H1 (cell line): ENCODE results near the gene LHCGR. TPM values are rescaled to one million over a fixed set of nuclear protein-coding genes. Genes with fewer than 3 reads are reported as not detected.
A peak's percentile ranks its signal among the peaks of the same experiment; 100 is the strongest.

Source experiments
- CTCF ChIA-PET: fragments of 300-600 bp; sonication (Branson Sonifier 250); formaldehyde crosslinking; loops from one replicate; lab custom pipeline; 2021; ENCODE audit not compliant: partially characterized antibody; lab: Charles Lee
- POLR2A ChIA-PET: fragments of 300-600 bp; sonication (Branson Sonifier 250); formaldehyde crosslinking; loops from one replicate; lab custom pipeline; 2021; ENCODE audit warnings: inconsistent platforms; ENCODE audit not compliant: partially characterized antibody; lab: Charles Lee
- DNase-seq, 2 experiments: peaks; one replicate each; pipeline versions ENCODE4 v3.0.0 to v3.0.0-alpha.2; 2010 to 2022; ENCODE audit warnings: low spot score in 2 of 2, low read depth in 1 of 2, mixed read lengths in 1 of 2
- FAIRE-seq: peaks from 2 replicates; lab custom pipeline; 2011; peaks lifted over from hg19 to GRCh38; lab: Jason Lieb, UNC
- H2AFZ ChIP-seq: 2 replicates; pipeline ENCODE4 v1.8.1; 2012; ENCODE audit warnings: low read length, inconsistent platforms
- H2AK5ac ChIP-seq: 2 replicates; pipeline ENCODE4 v1.6.1; 2013; ENCODE audit warnings: low read depth, low read length
- H2BK120ac ChIP-seq: replicated peaks from 2 replicates; pipeline ENCODE3; 2013; ENCODE audit warnings: low read depth, low read length, inconsistent platforms
- H2BK12ac ChIP-seq: 2 replicates; pipeline ENCODE4 v1.6.1; 2013; ENCODE audit warnings: low read depth, low read length
- H2BK15ac ChIP-seq: 2 replicates; pipeline ENCODE4 v1.6.1; 2013; ENCODE audit warnings: low read length
- H2BK20ac ChIP-seq: 2 replicates; pipeline ENCODE4 v1.6.1; 2013; ENCODE audit warnings: low read length
- H2BK5ac ChIP-seq: 2 replicates; pipeline ENCODE4 v1.6.1; 2013; ENCODE audit warnings: low read depth, low read length
- H3K14ac ChIP-seq: 2 replicates; pipeline ENCODE4 v1.6.1; 2013; ENCODE audit warnings: inconsistent platforms; ENCODE audit not compliant: insufficient read length
- H3K18ac ChIP-seq: 2 replicates; pipeline ENCODE4 v1.6.1; 2013; ENCODE audit warnings: low read length; ENCODE audit errors: extremely low read depth
- H3K23ac ChIP-seq: 2 replicates; pipeline ENCODE4 v1.6.1; 2013; ENCODE audit warnings: inconsistent platforms; ENCODE audit not compliant: insufficient read length
- H3K23me2 ChIP-seq: 2 replicates; pipeline ENCODE4 v1.6.1; 2013; ENCODE audit warnings: low read depth, low read length
- H3K27ac ChIP-seq: 2 replicates; pipeline ENCODE4 v1.6.1; 2011; ENCODE audit warnings: low read depth, low read length, inconsistent platforms
- H3K27me3 ChIP-seq, 4 experiments: replicated peaks in 1 of 4; 1 replicate in 1 of 4; 2 replicates in 3 of 4; pipeline versions ENCODE4 v1.6.1 to v1.8.1; 2011 to 2013; ENCODE audit warnings: low read length in 3 of 4, mild to moderate bottlenecking in 3 of 4, inconsistent platforms in 2 of 4, mixed read lengths in 2 of 4, moderate library complexity in 1 of 4; ENCODE audit not compliant: control insufficient read depth in 3 of 4, insufficient read depth in 3 of 4; ENCODE audit errors: extremely low read depth in 1 of 4
- H3K36me3 ChIP-seq, 4 experiments: 2 replicates each; pipeline versions ENCODE4 v1.6.1 to v1.8.1; 2011 to 2013; ENCODE audit warnings: mild to moderate bottlenecking in 4 of 4, low read length in 3 of 4, moderate library complexity in 2 of 4, control low read depth in 1 of 4, inconsistent platforms in 1 of 4; ENCODE audit not compliant: insufficient read depth in 4 of 4, control insufficient read depth in 2 of 4
- H3K4ac ChIP-seq: replicated peaks from 2 replicates; pipeline ENCODE3; 2013; ENCODE audit warnings: low read length, low read depth, mixed read lengths, inconsistent platforms; ENCODE audit not compliant: insufficient read length
- H3K4me1 ChIP-seq, 4 experiments: replicated peaks in 1 of 4; 1 replicate in 1 of 4; 2 replicates in 3 of 4; pipeline versions ENCODE4 v1.6.1 to v1.8.1; 2011 to 2013; ENCODE audit warnings: low read length in 3 of 4, inconsistent platforms in 2 of 4, mixed read lengths in 1 of 4; ENCODE audit not compliant: insufficient read depth in 4 of 4, control insufficient read depth in 3 of 4
- H3K4me2 ChIP-seq, 2 experiments: 2 replicates each; pipeline versions ENCODE4 v1.6.1 to v1.8.1; 2011 to 2013; ENCODE audit warnings: low read depth in 2 of 2, low read length in 2 of 2, control low read depth in 1 of 2, inconsistent platforms in 1 of 2, mild to moderate bottlenecking in 1 of 2; ENCODE audit not compliant: insufficient read depth in 1 of 2
- H3K4me3 ChIP-seq, 4 experiments: fragments of 200-600, 300-600 bp in 1 of 4; sonication (generic), shearing (Covaris generic), sonication (Bioruptor Twin) in 1 of 4; 2 replicates each; pipeline versions ENCODE4 v1.5.1 to v1.8.1; 2011 to 2016; ENCODE audit warnings: low read length in 4 of 4, low read depth in 3 of 4, control low read depth in 2 of 4, inconsistent platforms in 2 of 4, mild to moderate bottlenecking in 2 of 4, mixed read lengths in 1 of 4, moderate library complexity in 1 of 4; ENCODE audit not compliant: insufficient read depth in 2 of 4; ENCODE audit errors: extremely low read depth in 1 of 4
- H3K56ac ChIP-seq: replicated peaks from 2 replicates; pipeline ENCODE3; 2013; ENCODE audit warnings: low read depth, mild to moderate bottlenecking, mixed read lengths, low read length, inconsistent platforms; ENCODE audit not compliant: insufficient read length
- H3K79me1 ChIP-seq: 2 replicates; pipeline ENCODE4 v1.6.1; 2013; ENCODE audit warnings: low read depth, low read length, control low read depth
- H3K79me2 ChIP-seq, 2 experiments: 2 replicates each; pipeline versions ENCODE4 v1.6.1 to v1.8.1; 2012 to 2013; ENCODE audit warnings: low read length in 2 of 2, mild to moderate bottlenecking in 2 of 2, inconsistent platforms in 1 of 2; ENCODE audit not compliant: insufficient read depth in 2 of 2, control insufficient read depth in 1 of 2
- H3K9ac ChIP-seq, 4 experiments: replicated peaks in 1 of 4; 1 replicate in 1 of 4; 2 replicates in 3 of 4; pipeline versions ENCODE4 v1.6.1 to v1.8.1; 2011 to 2013; ENCODE audit warnings: low read depth in 3 of 4, low read length in 3 of 4, control low read depth in 2 of 4, mild to moderate bottlenecking in 2 of 4, moderate library complexity in 2 of 4, inconsistent platforms in 1 of 4; ENCODE audit errors: extremely low read depth in 1 of 4
- H3K9me3 ChIP-seq, 2 experiments: 2 replicates each; pipeline versions ENCODE4 v1.6.1 to v1.8.1; 2012 to 2013; ENCODE audit warnings: mild to moderate bottlenecking in 2 of 2, moderate library complexity in 2 of 2, control low read depth in 1 of 2, inconsistent platforms in 1 of 2, low read depth in 1 of 2, low read length in 1 of 2, mixed read lengths in 1 of 2; ENCODE audit not compliant: insufficient read depth in 2 of 2
- H4K20me1 ChIP-seq, 2 experiments: replicated peaks in 1 of 2; 2 replicates each; pipeline versions ENCODE3 to v1.8.1; 2011 to 2013; ENCODE audit warnings: inconsistent platforms in 2 of 2, low read length in 2 of 2, mild to moderate bottlenecking in 1 of 2; ENCODE audit not compliant: insufficient read depth in 2 of 2, control insufficient read depth in 1 of 2
- H4K5ac ChIP-seq: 2 replicates; pipeline ENCODE4 v1.6.1; 2013; ENCODE audit warnings: low read length, low read depth, mixed read lengths, inconsistent platforms; ENCODE audit not compliant: insufficient read length
- H4K8ac ChIP-seq: 2 replicates; pipeline ENCODE4 v1.8.0; 2013; ENCODE audit warnings: mild to moderate bottlenecking, moderate library complexity, low read length, inconsistent platforms; ENCODE audit not compliant: insufficient read depth; ENCODE audit errors: extremely low read depth
- H4K91ac ChIP-seq: replicated peaks from 2 replicates; pipeline ENCODE3; 2013; ENCODE audit warnings: low read length, mixed read lengths, inconsistent platforms; ENCODE audit not compliant: insufficient read length
- CBX8 ChIP-seq: fragments of 300-800, 300-1000 bp; sonication (generic); IDR thresholded peaks from 2 replicates; pipeline ENCODE4 v1.7.1; 2016; ENCODE audit warnings: low read depth, low read length, borderline replicate concordance
- EGR1 ChIP-seq: IDR thresholded peaks from 2 replicates; pipeline ENCODE4 v1.6.1; 2011; ENCODE audit warnings: low read depth, low read length, borderline replicate concordance
- FOSL1 ChIP-seq: IDR thresholded peaks from 2 replicates; pipeline ENCODE4 v1.6.1; 2011; ENCODE audit warnings: mild to moderate bottlenecking, low read depth, low read length, moderate library complexity; ENCODE audit not compliant: insufficient read depth
- GABPA ChIP-seq: IDR thresholded peaks from 2 replicates; pipeline ENCODE4 v1.6.1; 2011; ENCODE audit warnings: mild to moderate bottlenecking, low read length, moderate library complexity, borderline replicate concordance; ENCODE audit not compliant: insufficient read depth
- JUND ChIP-seq: IDR thresholded peaks from 2 replicates; pipeline ENCODE4 v1.6.1; 2011; ENCODE audit warnings: mild to moderate bottlenecking, improper control_type of control experiment, low read length
- KDM4A ChIP-seq: IDR thresholded peaks from one replicate; pipeline ENCODE4 v1.7.1; 2012; ENCODE audit warnings: low read depth, mild to moderate bottlenecking, moderate library complexity, low read length, inconsistent platforms; ENCODE audit not compliant: severe bottlenecking
- PHF8 ChIP-seq: fragments of 200-600 bp; sonication (generic); conservative IDR thresholded peaks from 2 replicates; pipeline ENCODE4 v1.7.1; 2012; ENCODE audit warnings: low read depth, mild to moderate bottlenecking, inconsistent platforms, low read length, moderate library complexity
- RAD21 ChIP-seq, 2 experiments: IDR thresholded peaks in 1 of 2; conservative IDR thresholded peaks in 1 of 2; 2 replicates each; pipeline ENCODE4 v1.6.1; 2011; ENCODE audit warnings: low read depth in 2 of 2, low read length in 2 of 2, improper control_type of control experiment in 1 of 2, inconsistent platforms in 1 of 2, mild to moderate bottlenecking in 1 of 2, moderate library complexity in 1 of 2
- RXRA ChIP-seq: IDR thresholded peaks from 2 replicates; pipeline ENCODE4 v1.6.1; 2011; ENCODE audit warnings: low read depth, mild to moderate bottlenecking, low read length, moderate library complexity; ENCODE audit not compliant: insufficient read depth
- SAP30 ChIP-seq: fragments of 300-600 bp; sonication (generic); IDR thresholded peaks from 2 replicates; pipeline ENCODE4 v1.7.1; 2012; ENCODE audit warnings: low read length, moderate library complexity, mild to moderate bottlenecking, inconsistent platforms; ENCODE audit not compliant: insufficient read depth, insufficient replicate concordance
- SIN3A ChIP-seq, 2 experiments: IDR thresholded peaks in 1 of 2; conservative IDR thresholded peaks in 1 of 2; 2 replicates each; pipeline ENCODE4 v1.6.1; 2011 to 2012; ENCODE audit warnings: low read length in 2 of 2, improper control_type of control experiment in 1 of 2, low read depth in 1 of 2, mild to moderate bottlenecking in 1 of 2
- SRF ChIP-seq: IDR thresholded peaks from 2 replicates; pipeline ENCODE4 v1.6.1; 2011; ENCODE audit warnings: mild to moderate bottlenecking, low read depth, low read length, moderate library complexity
- TBP ChIP-seq: IDR thresholded peaks from 2 replicates; pipeline ENCODE4 v1.6.1; 2011; ENCODE audit warnings: low read depth, low read length, improper control_type of control experiment
- WGBS, 2 experiments: shearing (Covaris generic) in 1 of 2; methylation state at CpG; one replicate each; pipeline versions ENCODE4 v1.1.6 to v1.1.7; 2013 to 2015; ENCODE audit warnings: low lambda C conversion rate in 2 of 2, mixed read lengths in 2 of 2, inconsistent platforms in 1 of 2, low coverage in 1 of 2, missing lambda C conversion rate in 1 of 2; ENCODE audit not compliant: insufficient replicate concordance in 2 of 2, insufficient coverage in 1 of 2, insufficient read length in 1 of 2; ENCODE audit errors: extremely low coverage in 1 of 2, missing lambda C conversion rate in 1 of 2; 5-methylcytosine and 5-hydroxymethylcytosine counted together
- polyA plus RNA-seq, 7 experiments: library from polyadenylated mRNA; depleted of rRNA in 3 of 7; stranded (reverse) in 5 of 7; unstranded in 2 of 7; fragments of >200 nt in 5 of 7; fragments of 200-250 nt in 2 of 7; gene quantifications; 1 replicate in 5 of 7; 2 replicates in 1 of 7; 4 replicates in 1 of 7; pipeline versions ENCODE4 v1.2.1 to v1.2.3, GENCODE V29; 2011 to 2013; ENCODE audit warnings: missing spikeins in 2 of 7, mixed read lengths in 2 of 7
- total RNA-seq: library from RNA; stranded (reverse); fragmentation: NEBNext Ultra II Directional; extraction: Animal tissue kit (Norgen Biotek cat#: 25700); gene quantifications from 2 replicates; pipeline ENCODE4 v1.2.1, GENCODE V29; 2021

LHCGR gene
- total and polyA plus RNA-seq, 2 of the 8 experiments (the other 6 are each of a cell fraction or from before 2014, with no cell fraction given): 0.30 to 0.73 TPM

- H2AFZ ChIP-seq: no peak overlapping the region
- no peak overlapping the region for H2BK5ac ChIP-seq
- H2BK12ac ChIP-seq: no peak overlapping the region
- no peak overlapping the region for H3K14ac ChIP-seq
- no peaks in the 10 kb centered on the region for H3K27me3 ChIP-seq
- no peak overlapping the region for H3K23ac ChIP-seq
- no peak overlapping the region for H3K4ac ChIP-seq
- FAIRE-seq: no peak
- no peak overlapping the region for H4K5ac ChIP-seq
- H4K20me1 ChIP-seq: no peaks in the 10 kb centered on the region
- no peak overlapping the region for H3K9ac ChIP-seq
- CTCF ChIA-PET: interaction anchor here (0.9 kb wide), 1 partner anchor 12 kb away, joined by 4 read pairs; no protein-coding TSS in a partner anchor
- H3K4me3 ChIP-seq: no peak overlapping the region
- no peak overlapping the region for H3K18ac ChIP-seq
- no peak overlapping the region for H3K4me2 ChIP-seq
- H4K91ac ChIP-seq: no peak overlapping the region
- no peak overlapping the region for H3K56ac ChIP-seq
- 72% methylated on average over 2 of the region's 2 CpGs; no CpG with 5 or more reads in 1 of the 2 experiments for WGBS, 2 experiments
- H3K79me2 ChIP-seq: no peaks in the 10 kb centered on the region
- no peak overlapping the region for H2BK120ac ChIP-seq
- H3K27ac ChIP-seq: no peak overlapping the region
- H3K23me2 ChIP-seq: no peaks in the 10 kb centered on the region
- H3K36me3 ChIP-seq: no peaks in the 10 kb centered on the region
- DNase-seq: peak in 1 of 2 experiments; percentile 11
- POLR2A ChIA-PET: no interaction called here
- peaks cover 0 to 5% of the 10 kb centered on the region in 2 experiments; a peak in 1 of 4 replicates for H3K9me3 ChIP-seq
- no peak overlapping the region for H2BK15ac ChIP-seq
- no peak overlapping the region for H4K8ac ChIP-seq
- no peak overlapping the region for H2AK5ac ChIP-seq
- no peak overlapping the region for H2BK20ac ChIP-seq
- peaks cover 0 to 6% (median 3%) of the 10 kb centered on the region in 4 experiments; a peak in 2 of 7 replicates for H3K4me1 ChIP-seq
- no peaks in the 10 kb centered on the region for H3K79me1 ChIP-seq
- no peak for TF ChIP-seq SAP30
- TF ChIP-seq GABPA: no peak
- TF ChIP-seq FOSL1: no peak
- no peak for TF ChIP-seq CBX8
- no peak for TF ChIP-seq TBP
- TF ChIP-seq RAD21 (IDR thresholded peaks at IDR 0.05 in 1 of 2, conservative IDR thresholded peaks at IDR 0.05 in 1 of 2; ENCODE audit: low read depth in 2 of 2, low read length in 2 of 2): no peak
- TF ChIP-seq SRF: no peak
- no peak for TF ChIP-seq JUND
- no peak for TF ChIP-seq KDM4A
- no peak for TF ChIP-seq RXRA
- TF ChIP-seq SIN3A (conservative IDR thresholded peaks at IDR 0.05 in 1 of 2, IDR thresholded peaks at IDR 0.05 in 1 of 2; ENCODE audit: low read depth in 1 of 2, low read length in 2 of 2): no peak
- TF ChIP-seq EGR1: no peak
- TF ChIP-seq PHF8: no peak
These were observed 19.3 kb downstream of the LHCGR start for GRCh38 chr2:48736251-48736650.
